Myocyte (in vitro differentiated cells): ENCODE measurements around the gene SLC35F6. TPM values are rescaled to one million over a fixed set of nuclear protein-coding genes. Genes with fewer than 3 reads are reported as not detected.
A peak's percentile ranks its signal among the peaks of the same experiment; 100 is the strongest.
"Not testable (repeated sequence)": the region's sequence is repeated elsewhere in the genome, so short reads cannot be mapped to it uniquely, and the experiment has no call there.

ENCODE experiments used
- DNase-seq: peaks from one replicate; pipeline ENCODE4 v3.0.0-alpha.2; 2012; ENCODE audit warnings: low read depth
- total RNA-seq: library from RNA; depleted of rRNA; stranded (reverse); fragments of >200 nt; gene quantifications from 2 replicates; pipeline ENCODE4 v1.2.3, GENCODE V29; 2014

The SLC35F6 gene
- total RNA-seq, 1 donor from 2014 or later, result 31.3 TPM

- DNase-seq, result no peak
Observed at GRCh38 chr2:26754972-26755670, 9.0 kb upstream of the SLC35F6 start.

- DNase-seq, result no peak
Observed at GRCh38 chr2:26756337-26756736, 7.7 kb upstream of the SLC35F6 start.

- DNase-seq, result peak; percentile 83
Observed at GRCh38 chr2:26757873-26758789, 6.0 kb upstream of the SLC35F6 start.

GRCh38 chr2:26758790-26759321 lies 5.2 kb upstream of the SLC35F6 start:
- no peak for DNase-seq

GRCh38 chr2:26759845-26760244 lies 4.2 kb upstream of the SLC35F6 start:
- no peak for DNase-seq

- DNase-seq, result not testable (repeated sequence)
Observed at GRCh38 chr2:26760991-26761390, 3.1 kb upstream of the SLC35F6 start.

GRCh38 chr2:26763019-26763418 lies 1.1 kb upstream of the SLC35F6 start:
- DNase-seq, result no peak

GRCh38 chr2:26764906-26765305 lies 822 bp downstream of the SLC35F6 start:
- DNase-seq, result peak; percentile 39

GRCh38 chr2:26765475-26766200 lies 1.6 kb downstream of the SLC35F6 start:
- DNase-seq, result no peak

- DNase-seq, result no peak
Observed at GRCh38 chr2:26767129-26767528, 3.0 kb downstream of the SLC35F6 start.

GRCh38 chr2:26767894-26768487 lies 3.9 kb downstream of the SLC35F6 start:
- no peak for DNase-seq

- no peak for DNase-seq
Observed at GRCh38 chr2:26768759-26769088, 4.6 kb downstream of the SLC35F6 start.

- DNase-seq, result no peak
Observed at GRCh38 chr2:26769089-26769761, 5.1 kb downstream of the SLC35F6 start.

- peak; percentile 84 for DNase-seq
Observed at GRCh38 chr2:26770986-26771586, 7.0 kb downstream of the SLC35F6 start.

- peak; percentile 96 for DNase-seq
Observed at GRCh38 chr2:26772064-26773001, 8.2 kb downstream of the SLC35F6 start.

GRCh38 chr2:26776195-26776800 lies 12.2 kb downstream of the SLC35F6 start:
- no peak for DNase-seq

- DNase-seq, result no peak
Observed at GRCh38 chr2:26778098-26778497, 14.0 kb downstream of the SLC35F6 start.

GRCh38 chr2:26778507-26778906 lies 14.4 kb downstream of the SLC35F6 start:
- no peak for DNase-seq
